Right atrium auricular region (tissue), 2 donors: ENCODE data around the gene ZNF831. TPM values are rescaled to one million over a fixed set of nuclear protein-coding genes. Genes with fewer than 3 reads are reported as not detected.
A peak's percentile ranks its signal among the peaks of the same experiment; 100 is the strongest.

Experiments used
- DNase-seq: peaks from one replicate; pipeline ENCODE4 v3.0.0-alpha.2; 2019; ENCODE audit warnings: low spot score
- H3K27ac ChIP-seq, 2 donors: fragments of 200-600 bp; sonication (generic); 1 replicate in 1 of 2; 2 replicates in 1 of 2; pipeline ENCODE4 v1.5.1; 2016 to 2019
- H3K27me3 ChIP-seq, 2 donors: fragments of 200-600 bp; sonication (generic); one replicate each; pipeline versions ENCODE4 v1.5.1 to v1.6.0; 2017 to 2019
- H3K36me3 ChIP-seq: fragments of 200-600 bp; sonication (generic); one replicate; pipeline ENCODE4 v1.5.1; 2016
- H3K4me1 ChIP-seq, 2 donors: fragments of 200-600 bp; sonication (generic); one replicate each; pipeline versions ENCODE4 v1.5.1 to v1.6.0; 2017 to 2019
- H3K4me3 ChIP-seq, 2 donors: fragments of 200-600 bp; sonication (generic); 1 replicate in 1 of 2; 2 replicates in 1 of 2; pipeline ENCODE4 v1.5.1; 2017 to 2019; ENCODE audit warnings: mild to moderate bottlenecking in 1 of 2, moderate library complexity in 1 of 2
- H3K9me3 ChIP-seq, 2 donors: fragments of 200-600 bp; sonication (generic); one replicate each; pipeline ENCODE4 v1.5.1; 2019
- CTCF ChIP-seq, 2 donors: fragments of 200-600 bp; sonication (generic); IDR thresholded peaks; one replicate each; pipeline ENCODE4 v1.5.1; 2019; ENCODE audit warnings: antibody characterized with exemption in 2 of 2
- total RNA-seq, 2 donors: library from RNA; depleted of rRNA; stranded (reverse); fragments of >200 nt; gene quantifications; one replicate each; pipeline ENCODE4 v1.1.0, GENCODE V29; 2016

Gene ZNF831
- total RNA-seq, 2 donors from 2014 or later: 0.19 to 0.47 TPM

GRCh38 chr20:59175002-59175401 lies 11.4 kb downstream of the ZNF831 start:
- no peak for DNase-seq
- Histone ChIP-seq H3K4me3 (no peak overlapping the region), H3K4me1 (peaks cover 0 to 6% of the 10 kb centered on the region in 2 donors), H3K27me3 (no peaks in the 10 kb centered on the region), H3K36me3 (no peaks in the 10 kb centered on the region), H3K27ac (peak overlapping the region in 1 of 2 donors; percentile 1), H3K9me3 (no peaks in the 10 kb centered on the region)
- no peak for TF ChIP-seq CTCF (IDR thresholded peaks at IDR 0.05)

GRCh38 chr20:59175861-59176260 lies 12.2 kb downstream of the ZNF831 start:
- H3K36me3 ChIP-seq: no peaks in the 10 kb centered on the region
- peaks cover 0 to 6% of the 10 kb centered on the region in 2 donors for H3K4me1 ChIP-seq
- H3K27me3 ChIP-seq: no peaks in the 10 kb centered on the region
- H3K9me3 ChIP-seq: no peaks in the 10 kb centered on the region
- no peak for TF ChIP-seq CTCF (IDR thresholded peaks at IDR 0.05)
- H3K4me3 ChIP-seq: no peak overlapping the region
- H3K27ac ChIP-seq: no peak overlapping the region
- peak; percentile 26 for DNase-seq

- H3K9me3 ChIP-seq: no peaks in the 10 kb centered on the region
- no peak overlapping the region for H3K27ac ChIP-seq
- no peaks in the 10 kb centered on the region for H3K36me3 ChIP-seq
- TF ChIP-seq CTCF (IDR thresholded peaks at IDR 0.05): no peak
- H3K27me3 ChIP-seq: no peaks in the 10 kb centered on the region
- peaks cover 0 to 6% of the 10 kb centered on the region in 2 donors for H3K4me1 ChIP-seq
- peak; percentile 18 for DNase-seq
- no peak overlapping the region for H3K4me3 ChIP-seq
These were observed 13.2 kb downstream of the ZNF831 start for GRCh38 chr20:59176812-59177211.

GRCh38 chr20:59177266-59178250 lies 13.9 kb downstream of the ZNF831 start:
- Histone ChIP-seq H3K9me3 (no peaks in the 10 kb centered on the region), H3K36me3 (no peaks in the 10 kb centered on the region), H3K4me1 (peaks cover 0 to 6% of the 10 kb centered on the region in 2 donors), H3K27me3 (no peaks in the 10 kb centered on the region), H3K27ac (no peak overlapping the region), H3K4me3 (no peak overlapping the region)
- no peak for TF ChIP-seq CTCF (IDR thresholded peaks at IDR 0.05)
- DNase-seq: peak; percentile 32

- Histone ChIP-seq H3K4me1 (peaks cover 0 to 6% of the 10 kb centered on the region in 2 donors), H3K27ac (peak overlapping the region in 1 of 2 donors; percentile 29), H3K4me3 (no peak overlapping the region), H3K27me3 (no peaks in the 10 kb centered on the region), H3K36me3 (no peaks in the 10 kb centered on the region), H3K9me3 (no peaks in the 10 kb centered on the region)
- peak; percentile 51 for DNase-seq
- TF ChIP-seq CTCF (IDR thresholded peaks at IDR 0.05): no peak
These were observed 15.5 kb downstream of the ZNF831 start for GRCh38 chr20:59178983-59179595.
